ENCODE measurements around the gene SLC24A4.

Gene SLC24A4

DNA sequence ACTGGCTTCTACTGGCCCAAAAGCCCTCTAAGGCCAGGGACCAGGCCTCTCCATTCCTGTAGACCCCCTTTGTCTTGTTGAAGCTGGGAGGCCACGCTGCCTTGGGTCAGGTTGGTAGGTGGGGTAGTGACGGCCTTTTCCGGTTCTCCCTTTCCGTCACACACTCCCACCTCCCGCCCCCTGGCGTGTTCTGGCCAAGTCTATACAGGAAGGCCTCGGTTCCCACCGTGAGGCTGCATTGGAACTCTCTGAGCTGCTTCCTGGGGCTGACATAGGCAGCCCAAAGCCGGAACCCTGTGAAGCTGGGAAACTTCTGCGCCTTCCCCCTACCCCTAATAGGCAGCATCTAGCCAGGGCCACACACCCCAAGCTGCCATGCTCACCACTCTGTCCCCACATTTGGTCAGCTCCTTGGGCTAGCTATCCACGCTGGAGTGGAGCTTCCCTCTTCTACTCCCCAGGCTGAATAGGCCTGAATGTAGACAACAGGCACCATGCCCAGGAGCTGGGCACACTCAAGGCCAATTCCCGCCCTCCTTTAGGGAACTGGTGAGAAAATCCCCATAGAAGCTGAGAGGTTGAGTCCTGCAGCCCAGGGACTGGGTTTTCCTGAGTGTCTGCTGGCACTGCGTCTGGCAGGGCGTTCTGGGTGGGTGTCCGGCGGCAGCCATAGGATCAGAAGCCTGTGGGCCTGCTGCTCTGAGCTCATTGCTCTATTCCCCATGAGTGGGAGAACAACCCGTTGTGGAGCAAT, 226.3 kb downstream of the SLC24A4 start:
- FAIRE-seq (no peak), DNase-seq (ENCODE audit: insufficient read length, low spot score) (no peak)
- TF ChIP-seq POLR2A (IDR thresholded peaks at IDR 0.05; ENCODE audit: low read depth, low read length), result no peak

DNA sequence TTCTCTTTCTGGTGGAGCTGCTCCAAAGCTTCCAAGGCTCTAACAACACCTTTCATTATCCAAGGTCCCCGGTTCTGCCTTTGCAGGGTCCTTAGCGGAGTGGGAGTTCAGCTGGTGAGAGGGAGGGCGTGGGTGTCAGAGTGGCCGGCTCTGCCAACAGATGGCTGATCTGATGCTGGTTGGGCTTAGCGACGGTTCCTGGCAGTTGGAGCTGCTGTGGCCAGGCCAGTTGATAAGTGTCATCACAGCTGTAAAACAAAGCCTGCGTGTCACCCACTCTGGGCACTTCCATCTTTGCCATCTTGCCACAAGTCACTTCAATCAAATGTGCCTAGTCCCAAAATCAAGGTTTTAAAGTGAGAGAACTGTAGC, 226.9 kb downstream of the SLC24A4 start:
- no peak for TF ChIP-seq POLR2A (IDR thresholded peaks at IDR 0.05; ENCODE audit: low read depth, low read length)
- FAIRE-seq (no peak), DNase-seq (ENCODE audit: insufficient read length, low spot score) (no peak)
